Suprapubic skin (tissue), 4 donors: ENCODE results near the gene DHRS9. TPM values are rescaled to one million over a fixed set of nuclear protein-coding genes. Genes with fewer than 3 reads are reported as not detected.
A peak's percentile ranks its signal among the peaks of the same experiment; 100 is the strongest.

Experiments used
- DNase-seq, 2 donors: peaks; one replicate each; pipeline ENCODE4 v3.0.0-alpha.2; 2019; ENCODE audit warnings: low spot score in 2 of 2
- H3K27ac ChIP-seq: fragments of 200-600 bp; sonication (generic); one replicate; pipeline ENCODE4 v1.5.1; 2019
- H3K27me3 ChIP-seq: fragments of 200-600 bp; sonication (generic); one replicate; pipeline ENCODE4 v1.5.1; 2019
- H3K36me3 ChIP-seq: fragments of 200-600 bp; sonication (generic); one replicate; pipeline ENCODE4 v1.5.1; 2019
- H3K4me1 ChIP-seq: fragments of 200-600 bp; sonication (generic); one replicate; pipeline ENCODE4 v1.5.1; 2019
- H3K4me3 ChIP-seq: fragments of 200-600 bp; sonication (generic); one replicate; pipeline ENCODE4 v1.5.1; 2019; ENCODE audit warnings: mild to moderate bottlenecking
- H3K9me3 ChIP-seq: fragments of 200-600 bp; sonication (generic); one replicate; pipeline ENCODE4 v1.5.1; 2019
- CTCF ChIP-seq, 2 donors: fragments of 200-600 bp in 1 of 2; fragments of 450-650 bp in 1 of 2; sonication (generic) in 1 of 2; IDR thresholded peaks; one replicate each; pipeline ENCODE4 v1.5.1; 2016 to 2019; ENCODE audit warnings: antibody characterized with exemption in 2 of 2, mild to moderate bottlenecking in 1 of 2, moderate library complexity in 1 of 2
- EP300 ChIP-seq: sonication (generic); formaldehyde crosslinking; IDR thresholded peaks from one replicate; pipeline ENCODE4 v1.6.1; 2017; ENCODE audit warnings: antibody characterized with exemption
- POLR2A ChIP-seq, 2 donors: fragments of 450-650 bp; IDR thresholded peaks; one replicate each; pipeline ENCODE4 v1.6.1; 2017; ENCODE audit warnings: antibody characterized with exemption in 2 of 2, mild to moderate bottlenecking in 2 of 2, moderate library complexity in 2 of 2
- POLR2AphosphoS5 ChIP-seq, 3 donors: sonication (generic); formaldehyde crosslinking; IDR thresholded peaks; one replicate each; pipeline ENCODE4 v1.6.1; 2017; ENCODE audit warnings: antibody characterized with exemption in 3 of 3
- WGBS: methylation state at CpG from one replicate; pipeline ENCODE4 v1.1.5; 2018; 5-methylcytosine and 5-hydroxymethylcytosine counted together
- total RNA-seq, 4 donors: library from RNA; depleted of rRNA; stranded (reverse); fragments of >200 nt; gene quantifications; one replicate each; pipeline ENCODE4 v1.1.0, GENCODE V29; 2016

DHRS9 gene
- total RNA-seq, 4 donors from 2014 or later = 2.0 to 3.9 (median 2.3) TPM

GRCh38 chr2:169139145-169139544, 69.8 kb downstream of the DHRS9 start:
- WGBS = 78% methylated on average over 7 of the region's 7 CpGs
- H3K9me3 ChIP-seq = no peaks in the 10 kb centered on the region
- DNase-seq = no peak

GRCh38 chr2:169139993-169140767, 70.8 kb downstream of the DHRS9 start:
- Histone ChIP-seq H3K4me1 (no peaks in the 10 kb centered on the region), H3K36me3 (no peaks in the 10 kb centered on the region), H3K4me3 (no peak overlapping the region), H3K9me3 (no peaks in the 10 kb centered on the region), H3K27me3 (no peaks in the 10 kb centered on the region), H3K27ac (no peak overlapping the region)
- 71% methylated on average over 7 of the region's 8 CpGs for WGBS
- TF ChIP-seq POLR2AphosphoS5 (IDR thresholded peaks at IDR 0.05) (no peak), CTCF (IDR thresholded peaks at IDR 0.05) (no peak), POLR2A (IDR thresholded peaks at IDR 0.05) (no peak)
- no peak for DNase-seq

More at GRCh38 chr2:169139145-169139544, 69.8 kb downstream of the DHRS9 start:
- Histone ChIP-seq H3K4me1 (no peaks in the 10 kb centered on the region), H3K27ac (no peak overlapping the region), H3K4me3 (no peak overlapping the region), H3K36me3 (no peaks in the 10 kb centered on the region), H3K27me3 (no peaks in the 10 kb centered on the region)
- TF ChIP-seq CTCF (IDR thresholded peaks at IDR 0.05) = no peak
- TF ChIP-seq EP300 = no peak
- no peak for TF ChIP-seq POLR2AphosphoS5 (IDR thresholded peaks at IDR 0.05)
- TF ChIP-seq POLR2A (IDR thresholded peaks at IDR 0.05) = no peak

- TF ChIP-seq POLR2A (IDR thresholded peaks at IDR 0.05) = no peak
- peak; percentile 38 to 73 for TF ChIP-seq CTCF (IDR thresholded peaks at IDR 0.05)
- WGBS = 27% methylated on average over 10 of the region's 10 CpGs
- no peaks in the 10 kb centered on the region for H3K36me3 ChIP-seq
- DNase-seq = peak in 1 of 2 donors; percentile 65
- no peaks in the 10 kb centered on the region for H3K4me1 ChIP-seq
- no peak overlapping the region for H3K4me3 ChIP-seq
- no peaks in the 10 kb centered on the region for H3K27me3 ChIP-seq
- H3K9me3 ChIP-seq = no peaks in the 10 kb centered on the region
- H3K27ac ChIP-seq = no peak overlapping the region
Observed at GRCh38 chr2:169141713-169142352, 72.5 kb downstream of the DHRS9 start.

GRCh38 chr2:169143998-169144397, 74.6 kb downstream of the DHRS9 start:
- H3K27me3 ChIP-seq = no peaks in the 10 kb centered on the region
- H3K4me3 ChIP-seq = no peak overlapping the region
- no peak overlapping the region for H3K27ac ChIP-seq
- TF ChIP-seq EP300 = no peak
- no peak for TF ChIP-seq CTCF (IDR thresholded peaks at IDR 0.05)
- TF ChIP-seq POLR2A (IDR thresholded peaks at IDR 0.05) = no peak
- TF ChIP-seq POLR2AphosphoS5 (IDR thresholded peaks at IDR 0.05) = no peak
- no peaks in the 10 kb centered on the region for H3K9me3 ChIP-seq
- no peak for DNase-seq
- 80% methylated on average over 3 of the region's 3 CpGs for WGBS
- H3K36me3 ChIP-seq = no peaks in the 10 kb centered on the region
- H3K4me1 ChIP-seq = no peaks in the 10 kb centered on the region

Other genes starting within 250 kb of the DHRS9 start
- gene SPC25, start 179.1 kb upstream of the DHRS9 start, total RNA-seq = 1 to 10 TPM in 2 of 4 donors, under 1 TPM in 1, not detected in 1; 0.62 to 4.3 (median 1.2) TPM
- gene G6PC2, start 168.3 kb upstream of the DHRS9 start, total RNA-seq = not detected
- gene ABCB11, start 38.2 kb upstream of the DHRS9 start, total RNA-seq = 1 to 10 TPM in 1 of 4 donors, under 1 TPM in 3; 0.21 to 1.7 (median 0.28) TPM